Measurements from ENCODE around the gene SMCO1.

Gene SMCO1

GRCh38 chr3:196528639-196529233 lies 13.6 kb upstream of the SMCO1 start:
- H3K4me1 ChIP-seq (ENCODE audit: control insufficient read depth, insufficient read depth, low read length), result no peaks in the 10 kb centered on the region
- POLR2A ChIA-PET, result no interaction called here
- no peaks in the 10 kb centered on the region for H3K9me3 ChIP-seq (ENCODE audit: control insufficient read depth, insufficient read depth, low read depth, low read length)
- no peak overlapping the region for H3K4me3 ChIP-seq (ENCODE audit: low read depth, low read length)
- TF ChIP-seq YY1 (tag by site-specific recombination; IDR thresholded peaks at IDR 0.05) (no peak), ZNF677 (tag by site-specific recombination; IDR thresholded peaks at IDR 0.05) (no peak), KLF17 (tag by site-specific recombination; IDR thresholded peaks at IDR 0.05) (no peak), ZNF580 (tag by site-specific recombination; IDR thresholded peaks at IDR 0.05) (no peak), ZBTB7A (tag by site-specific recombination; IDR thresholded peaks at IDR 0.05; ENCODE audit: low read depth) (no peak), ZNF433 (tag by site-specific recombination; IDR thresholded peaks at IDR 0.05; ENCODE audit: low read depth) (no peak), ZNF514 (tag by site-specific recombination; IDR thresholded peaks at IDR 0.05) (no peak), PATZ1 (tag by site-specific recombination; IDR thresholded peaks at IDR 0.05) (no peak), ZNF660 (tag by site-specific recombination; IDR thresholded peaks at IDR 0.05) (no peak), KLF10 (tag by site-specific recombination; IDR thresholded peaks at IDR 0.05) (no peak), REPIN1 (tag by site-specific recombination; IDR thresholded peaks at IDR 0.05; ENCODE audit: low read depth) (no peak), TSHZ1 (tag by site-specific recombination; IDR thresholded peaks at IDR 0.05; ENCODE audit: borderline replicate concordance) (no peak), ZNF624 (tag by site-specific recombination; IDR thresholded peaks at IDR 0.05) (no peak), ZNF138 (tag by site-specific recombination; IDR thresholded peaks at IDR 0.05; ENCODE audit: borderline replicate concordance) (no peak), ZNF23 (tag by site-specific recombination; IDR thresholded peaks at IDR 0.05; ENCODE audit: borderline replicate concordance) (no peak), REST (tag by site-specific recombination; IDR thresholded peaks at IDR 0.05) (no peak), ATF2 (tag by site-specific recombination; IDR thresholded peaks at IDR 0.05; ENCODE audit: low read depth) (no peak), ZNF280C (tag by site-specific recombination; IDR thresholded peaks at IDR 0.05) (no peak)
- H3K27ac ChIP-seq (ENCODE audit: extremely low read depth, low read depth, low read length), result no peak overlapping the region
- CTCF ChIA-PET, result interaction anchor here (0.5 to 1.1 kb wide), 7 partner anchors 43 to 1248 kb away, joined by 3 to 4 read pairs (median 3); no protein-coding TSS in a partner anchor
- no peaks in the 10 kb centered on the region for H3K36me3 ChIP-seq (ENCODE audit: control insufficient read depth in 2 of 2, insufficient read depth in 1 of 2, low read length in 2 of 2)
